HL-60 (cell line): Measurements from ENCODE around the gene NMU.
"Not testable (repeated sequence)": the region's sequence is repeated elsewhere in the genome, so short reads cannot be mapped to it uniquely, and the experiment has no call there.

Experiments
- DNase-seq, 2 experiments: peaks; one replicate each; pipeline ENCODE4 v3.0.0-alpha.2; 2010 to 2020; ENCODE audit warnings: low read depth in 1 of 2, low spot score in 1 of 2
- H3K27ac ChIP-seq: fragments of 250-450 bp; sonication (Bioruptor Pico); replicated peaks from 2 replicates; pipeline ENCODE4 v1.5.1; 2020; ENCODE audit warnings: mild to moderate bottlenecking, moderate library complexity
- H3K27me3 ChIP-seq: fragments of 250-450 bp; sonication (Bioruptor Pico); 2 replicates; pipeline ENCODE4 v1.5.1; 2021; ENCODE audit warnings: mild to moderate bottlenecking, moderate library complexity; ENCODE audit not compliant: insufficient read depth, poor library complexity, severe bottlenecking
- H3K4me3 ChIP-seq: replicated peaks from 2 replicates; pipeline ENCODE4 v1.5.1; 2011; ENCODE audit warnings: mild to moderate bottlenecking, control low read depth, low read length; ENCODE audit not compliant: insufficient read depth
- GABPA ChIP-seq: IDR thresholded peaks from 2 replicates; pipeline ENCODE4 v1.6.1; 2012; ENCODE audit warnings: low read depth
- POLR2AphosphoS5 ChIP-seq: IDR thresholded peaks from 2 replicates; pipeline ENCODE4 v1.6.1; 2012; ENCODE audit warnings: low read depth
- SPI1 ChIP-seq: IDR thresholded peaks from 2 replicates; pipeline ENCODE4 v1.6.1; 2012; ENCODE audit warnings: low read depth, mild to moderate bottlenecking, borderline replicate concordance
- TF ChIP-seq, protein P1 (sequence below): IDR thresholded peaks from 2 replicates; pipeline ENCODE4 v1.6.1; 2012; ENCODE audit warnings: low read depth; ENCODE audit not compliant: insufficient replicate concordance
- TF ChIP-seq, protein P2 (sequence below): IDR thresholded peaks from one replicate; pipeline ENCODE4 v1.5.1; 2011; ENCODE audit warnings: low read length, control low read depth, inconsistent platforms; ENCODE audit not compliant: insufficient read depth

Gene NMU

DNA sequence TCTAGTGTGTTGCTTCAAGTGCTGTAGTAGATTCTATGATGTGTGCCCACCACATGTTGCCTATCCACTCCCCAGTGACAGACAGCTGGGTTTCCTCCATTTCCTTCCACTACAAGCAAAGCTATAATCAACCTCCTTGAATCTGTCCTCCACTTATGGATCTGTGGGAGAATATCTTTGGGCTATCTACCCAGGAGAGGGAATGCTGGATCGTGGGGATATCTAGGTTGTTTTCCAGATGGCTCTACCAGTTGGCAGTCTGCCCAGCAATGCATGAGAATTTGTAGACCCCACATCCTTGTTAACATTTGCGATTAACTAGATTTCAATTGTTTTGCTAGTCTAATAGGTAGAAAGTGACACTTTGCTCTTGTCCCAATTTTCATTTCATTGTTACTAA is 10.3 kb downstream of the NMU start:
- TF ChIP-seq GABPA (no peak), SPI1 (no peak), POLR2AphosphoS5 (no peak)
- TF ChIP-seq, protein P1, sequence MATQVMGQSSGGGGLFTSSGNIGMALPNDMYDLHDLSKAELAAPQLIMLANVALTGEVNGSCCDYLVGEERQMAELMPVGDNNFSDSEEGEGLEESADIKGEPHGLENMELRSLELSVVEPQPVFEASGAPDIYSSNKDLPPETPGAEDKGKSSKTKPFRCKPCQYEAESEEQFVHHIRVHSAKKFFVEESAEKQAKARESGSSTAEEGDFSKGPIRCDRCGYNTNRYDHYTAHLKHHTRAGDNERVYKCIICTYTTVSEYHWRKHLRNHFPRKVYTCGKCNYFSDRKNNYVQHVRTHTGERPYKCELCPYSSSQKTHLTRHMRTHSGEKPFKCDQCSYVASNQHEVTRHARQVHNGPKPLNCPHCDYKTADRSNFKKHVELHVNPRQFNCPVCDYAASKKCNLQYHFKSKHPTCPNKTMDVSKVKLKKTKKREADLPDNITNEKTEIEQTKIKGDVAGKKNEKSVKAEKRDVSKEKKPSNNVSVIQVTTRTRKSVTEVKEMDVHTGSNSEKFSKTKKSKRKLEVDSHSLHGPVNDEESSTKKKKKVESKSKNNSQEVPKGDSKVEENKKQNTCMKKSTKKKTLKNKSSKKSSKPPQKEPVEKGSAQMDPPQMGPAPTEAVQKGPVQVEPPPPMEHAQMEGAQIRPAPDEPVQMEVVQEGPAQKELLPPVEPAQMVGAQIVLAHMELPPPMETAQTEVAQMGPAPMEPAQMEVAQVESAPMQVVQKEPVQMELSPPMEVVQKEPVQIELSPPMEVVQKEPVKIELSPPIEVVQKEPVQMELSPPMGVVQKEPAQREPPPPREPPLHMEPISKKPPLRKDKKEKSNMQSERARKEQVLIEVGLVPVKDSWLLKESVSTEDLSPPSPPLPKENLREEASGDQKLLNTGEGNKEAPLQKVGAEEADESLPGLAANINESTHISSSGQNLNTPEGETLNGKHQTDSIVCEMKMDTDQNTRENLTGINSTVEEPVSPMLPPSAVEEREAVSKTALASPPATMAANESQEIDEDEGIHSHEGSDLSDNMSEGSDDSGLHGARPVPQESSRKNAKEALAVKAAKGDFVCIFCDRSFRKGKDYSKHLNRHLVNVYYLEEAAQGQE, result no peak
- TF ChIP-seq, protein P2, sequence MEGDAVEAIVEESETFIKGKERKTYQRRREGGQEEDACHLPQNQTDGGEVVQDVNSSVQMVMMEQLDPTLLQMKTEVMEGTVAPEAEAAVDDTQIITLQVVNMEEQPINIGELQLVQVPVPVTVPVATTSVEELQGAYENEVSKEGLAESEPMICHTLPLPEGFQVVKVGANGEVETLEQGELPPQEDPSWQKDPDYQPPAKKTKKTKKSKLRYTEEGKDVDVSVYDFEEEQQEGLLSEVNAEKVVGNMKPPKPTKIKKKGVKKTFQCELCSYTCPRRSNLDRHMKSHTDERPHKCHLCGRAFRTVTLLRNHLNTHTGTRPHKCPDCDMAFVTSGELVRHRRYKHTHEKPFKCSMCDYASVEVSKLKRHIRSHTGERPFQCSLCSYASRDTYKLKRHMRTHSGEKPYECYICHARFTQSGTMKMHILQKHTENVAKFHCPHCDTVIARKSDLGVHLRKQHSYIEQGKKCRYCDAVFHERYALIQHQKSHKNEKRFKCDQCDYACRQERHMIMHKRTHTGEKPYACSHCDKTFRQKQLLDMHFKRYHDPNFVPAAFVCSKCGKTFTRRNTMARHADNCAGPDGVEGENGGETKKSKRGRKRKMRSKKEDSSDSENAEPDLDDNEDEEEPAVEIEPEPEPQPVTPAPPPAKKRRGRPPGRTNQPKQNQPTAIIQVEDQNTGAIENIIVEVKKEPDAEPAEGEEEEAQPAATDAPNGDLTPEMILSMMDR, result no peak

DNA sequence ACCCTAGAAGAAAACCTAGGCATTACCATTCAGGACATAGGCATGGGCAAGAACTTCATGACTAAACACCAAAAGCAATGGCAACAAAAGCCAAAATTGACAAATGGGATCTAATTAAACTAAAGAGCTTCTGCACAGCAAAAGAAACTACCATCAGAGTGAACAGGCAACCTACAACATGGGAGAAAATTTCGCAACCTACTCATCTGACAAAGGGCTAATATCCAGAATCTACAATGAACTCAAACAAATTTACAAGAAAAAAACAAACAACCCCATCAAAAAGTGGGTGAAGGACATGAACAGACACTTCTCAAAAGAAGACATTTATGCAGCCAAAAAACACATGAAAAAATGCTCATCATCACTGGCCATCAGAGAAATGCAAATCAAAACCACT is 12.0 kb downstream of the NMU start:
- H3K27me3 ChIP-seq, DNase-seq, H3K4me3 ChIP-seq, H3K27ac ChIP-seq: not testable (repeated sequence)

More for the DNA sequence above, 10.3 kb downstream of the NMU start:
- no peak for DNase-seq
- Histone ChIP-seq H3K27me3 (no peaks in the 10 kb centered on the region), H3K27ac (no peak overlapping the region), H3K4me3 (no peak overlapping the region)

DNA sequence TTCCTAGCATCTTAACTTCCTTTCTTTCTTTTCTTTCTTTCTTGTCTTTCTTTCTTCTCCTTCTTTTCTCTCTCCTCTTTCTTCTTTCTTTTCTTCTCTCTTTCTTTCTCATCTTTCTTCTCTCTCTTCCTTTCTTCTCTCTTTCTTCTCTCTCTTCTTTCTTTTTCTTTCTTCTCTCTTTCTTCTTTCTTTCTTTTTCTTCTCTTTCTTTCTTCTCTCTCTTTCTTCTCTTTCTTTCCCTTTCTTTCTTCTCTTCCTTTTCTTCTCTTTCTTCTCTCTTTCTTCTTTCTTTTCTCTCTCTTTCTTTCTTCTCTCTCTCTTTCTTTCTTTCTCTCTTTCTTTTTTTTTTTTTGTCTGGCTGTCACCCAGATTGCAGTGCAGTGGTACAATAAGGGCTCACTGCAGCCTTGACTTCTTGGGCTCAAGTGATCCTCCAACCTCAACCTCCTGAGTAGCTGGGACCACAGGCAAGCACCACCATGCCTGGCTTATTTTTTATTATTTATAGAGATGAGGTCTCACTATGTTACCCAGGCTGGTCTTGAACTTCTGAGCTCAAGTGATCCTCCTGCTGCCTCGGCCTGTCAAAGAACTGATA is 17.5 kb downstream of the NMU start:
- DNase-seq, result no peak
- Histone ChIP-seq H3K4me3 (no peak overlapping the region), H3K27ac (no peak overlapping the region), H3K27me3 (no peaks in the 10 kb centered on the region)
- no peak for TF ChIP-seq SPI1
- TF ChIP-seq POLR2AphosphoS5, result no peak
- TF ChIP-seq GABPA, result no peak
- TF ChIP-seq, protein P2, result no peak
- TF ChIP-seq, protein P1, result no peak

DNA sequence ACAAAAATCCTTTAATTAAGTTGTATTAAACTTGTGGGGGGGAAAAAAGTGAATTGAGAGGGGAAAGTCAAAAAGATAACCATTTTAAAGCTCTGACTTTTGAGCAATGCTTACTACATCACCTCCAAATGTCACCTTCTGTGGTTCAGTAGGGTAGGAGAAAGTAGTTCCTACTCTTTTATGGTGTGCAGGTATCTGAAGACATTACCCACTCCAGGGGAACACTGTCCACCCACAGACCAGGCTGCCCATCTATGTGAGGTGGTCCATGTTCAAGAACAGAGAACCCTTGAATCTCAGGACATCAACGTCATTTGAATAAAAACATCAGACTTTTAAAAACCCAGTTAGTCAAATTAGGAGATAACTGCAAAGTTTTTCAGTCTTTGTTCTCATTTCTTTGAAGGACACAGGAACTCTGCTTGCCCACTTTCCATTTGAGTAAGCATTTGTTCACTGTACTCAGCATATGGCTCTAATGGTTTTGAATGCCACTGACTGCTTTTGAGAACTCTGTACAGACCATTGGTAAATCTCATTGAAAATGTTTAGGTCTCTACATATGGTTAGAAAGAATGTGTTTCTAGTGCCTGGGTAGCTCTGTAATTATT is 18.4 kb downstream of the NMU start:
- no peak overlapping the region for H3K4me3 ChIP-seq
- DNase-seq, result no peak
- no peak for TF ChIP-seq POLR2AphosphoS5
- TF ChIP-seq, protein P2, result no peak
- TF ChIP-seq, protein P1, result no peak
- no peak for TF ChIP-seq SPI1
- TF ChIP-seq GABPA, result no peak

More for the DNA sequence above, 18.4 kb downstream of the NMU start:
- H3K27me3 ChIP-seq, result no peaks in the 10 kb centered on the region
- H3K27ac ChIP-seq, result no peak overlapping the region
